IMR-90 (cell line): Measurements from ENCODE around the gene ZNF346. TPM values are rescaled to one million over a fixed set of nuclear protein-coding genes. Genes with fewer than 3 reads are reported as not detected.
A peak's percentile ranks its signal among the peaks of the same experiment; 100 is the strongest.

Experiments
- ATAC-seq: fragments of 200-7000 bp; cut with Tn5 transposase; 2 replicates; pipeline ENCODE4 v1.9.1; 2020; ENCODE audit warnings: low read depth, mild to moderate bottlenecking, moderate library complexity
- BruUV-seq: library from RNA; stranded (reverse); fragments of 400-500 nt; replicated peaks from 2 replicates; lab custom pipeline; 2021; lab: Mats Ljungman, UMichigan
- CTCF ChIA-PET: fragments of 300-600 bp; formaldehyde crosslinking; extraction: SDS; loops from one replicate; lab custom pipeline; 2021; ENCODE audit warnings: antibody characterized with exemption; lab: Yijun Ruan, JAX
- POLR2A ChIA-PET: fragments of 300-600 bp; sonication (Branson Sonifier 250); formaldehyde crosslinking; loops from one replicate; lab custom pipeline; 2022; ENCODE audit warnings: antibody characterized with exemption; ENCODE audit not compliant: unreplicated experiment; lab: Charles Lee
- DNase-seq: peaks from one replicate; pipeline ENCODE4 v3.0.0; 2013
- H2AFZ ChIP-seq: replicated peaks from 2 replicates; pipeline ENCODE3; 2013; ENCODE audit warnings: low read length, mild to moderate bottlenecking; ENCODE audit not compliant: poor library complexity
- H2AK5ac ChIP-seq: 2 replicates; pipeline ENCODE4 v1.6.1; 2013; ENCODE audit warnings: low read depth, low read length, inconsistent platforms
- H2AK9ac ChIP-seq: replicated peaks from 2 replicates; pipeline ENCODE3; 2013; ENCODE audit warnings: mild to moderate bottlenecking, low read depth, low read length, moderate library complexity; ENCODE audit not compliant: poor library complexity
- H2BK120ac ChIP-seq: 2 replicates; pipeline ENCODE4 v1.6.1; 2013; ENCODE audit warnings: low read depth, low read length, inconsistent platforms
- H2BK15ac ChIP-seq: 3 replicates; pipeline ENCODE4 v1.6.1; 2013; ENCODE audit warnings: low read depth, low read length, inconsistent platforms
- H2BK20ac ChIP-seq: 2 replicates; pipeline ENCODE4 v1.6.1; 2013; ENCODE audit warnings: low read depth, mild to moderate bottlenecking, inconsistent platforms, low read length, moderate library complexity
- H2BK5ac ChIP-seq: 2 replicates; pipeline ENCODE4 v1.6.1; 2013; ENCODE audit warnings: mild to moderate bottlenecking, low read depth, low read length, inconsistent platforms; ENCODE audit not compliant: poor library complexity, severe bottlenecking
- H3K14ac ChIP-seq: replicated peaks from 2 replicates; pipeline ENCODE4 v1.6.1; 2013; ENCODE audit warnings: low read depth, low read length, inconsistent platforms
- H3K18ac ChIP-seq: 2 replicates; pipeline ENCODE4 v1.6.1; 2013; ENCODE audit warnings: low read depth, low read length, control low read depth
- H3K23ac ChIP-seq: 2 replicates; pipeline ENCODE4 v1.6.1; 2013; ENCODE audit warnings: low read depth, low read length, inconsistent platforms
- H3K27ac ChIP-seq: 2 replicates; pipeline ENCODE4 v1.5.1; 2013; ENCODE audit warnings: mild to moderate bottlenecking, control low read depth, low read length; ENCODE audit not compliant: insufficient read depth
- H3K27me3 ChIP-seq: 2 replicates; pipeline ENCODE4 v1.6.1; 2013; ENCODE audit warnings: low read length; ENCODE audit not compliant: control insufficient read depth, insufficient read depth
- H3K36me3 ChIP-seq: 2 replicates; pipeline ENCODE4 v1.6.1; 2013; ENCODE audit warnings: low read length, mixed read lengths; ENCODE audit not compliant: control insufficient read depth, insufficient read depth
- H3K4ac ChIP-seq: 2 replicates; pipeline ENCODE4 v1.6.1; 2013; ENCODE audit warnings: low read depth, low read length, inconsistent platforms
- H3K4me1 ChIP-seq: 2 replicates; pipeline ENCODE4 v1.6.1; 2013; ENCODE audit warnings: low read length, mixed read lengths; ENCODE audit not compliant: control insufficient read depth, insufficient read depth
- H3K4me2 ChIP-seq: 2 replicates; pipeline ENCODE4 v1.6.1; 2013; ENCODE audit warnings: low read depth, mild to moderate bottlenecking, control low read depth, low read length, moderate library complexity
- H3K4me3 ChIP-seq: 2 replicates; pipeline ENCODE4 v1.5.1; 2013; ENCODE audit warnings: low read depth, mild to moderate bottlenecking, control low read depth, low read length, moderate library complexity; ENCODE audit not compliant: insufficient read depth
- H3K56ac ChIP-seq: 2 replicates; pipeline ENCODE4 v1.6.1; 2013; ENCODE audit warnings: low read length, inconsistent platforms; ENCODE audit not compliant: insufficient read depth; ENCODE audit errors: extremely low read depth
- H3K79me1 ChIP-seq, 2 experiments: 2 replicates each; pipeline ENCODE4 v1.6.1; 2013; ENCODE audit warnings: low read length in 2 of 2, inconsistent platforms in 1 of 2, low read depth in 1 of 2
- H3K9ac ChIP-seq: 2 replicates; pipeline ENCODE4 v1.6.1; 2013; ENCODE audit warnings: low read depth, low read length, control low read depth
- H3K9me1 ChIP-seq: 2 replicates; pipeline ENCODE4 v1.6.1; 2013; ENCODE audit warnings: low read length, inconsistent platforms; ENCODE audit not compliant: insufficient read depth
- H3K9me3 ChIP-seq: 2 replicates; pipeline ENCODE4 v1.6.1; 2013; ENCODE audit warnings: low read length; ENCODE audit not compliant: control insufficient read depth, insufficient read depth
- H4K20me1 ChIP-seq: 2 replicates; pipeline ENCODE4 v1.6.1; 2013; ENCODE audit warnings: low read length, inconsistent platforms; ENCODE audit not compliant: insufficient read depth
- H4K5ac ChIP-seq: 2 replicates; pipeline ENCODE4 v1.6.1; 2013; ENCODE audit warnings: mild to moderate bottlenecking, low read depth, low read length, control low read depth
- H4K8ac ChIP-seq, 2 experiments: 2 replicates each; pipeline ENCODE4 v1.6.1; 2013; ENCODE audit warnings: low read depth in 2 of 2, low read length in 2 of 2, control low read depth in 1 of 2, inconsistent platforms in 1 of 2
- H4K91ac ChIP-seq: 2 replicates; pipeline ENCODE4 v1.6.1; 2013; ENCODE audit warnings: low read depth, low read length, inconsistent platforms; ENCODE audit not compliant: insufficient read depth
- CEBPB ChIP-seq: IDR thresholded peaks from 2 replicates; pipeline ENCODE4 v1.6.1; 2012; ENCODE audit warnings: low read depth, low read length, improper control_type of control experiment
- CHD1 ChIP-seq: IDR thresholded peaks from 2 replicates; pipeline ENCODE4 v1.6.1; 2012; ENCODE audit warnings: low read depth, low read length, improper control_type of control experiment
- CTCF ChIP-seq: conservative IDR thresholded peaks from 2 replicates; pipeline ENCODE4 v1.5.1; 2012; ENCODE audit warnings: mild to moderate bottlenecking, low read depth, low read length, improper control_type of control experiment
- FOS ChIP-seq: fragments of 150-350 bp; IDR thresholded peaks from 2 replicates; pipeline ENCODE4 v1.6.1; 2016; ENCODE audit warnings: low read depth, low read length
- SMC3 ChIP-seq: fragments of 150-350 bp; IDR thresholded peaks from 2 replicates; pipeline ENCODE4 v1.6.1; 2016; ENCODE audit warnings: low read depth, mild to moderate bottlenecking, antibody characterized with exemption, low read length, moderate library complexity
- WGBS, 2 experiments: methylation state at CpG; one replicate each; pipeline versions ENCODE4 v1.1.5 to v1.1.7; 2013; ENCODE audit warnings: missing lambda C conversion rate in 2 of 2; ENCODE audit not compliant: insufficient read length in 1 of 2; ENCODE audit errors: extremely low coverage in 2 of 2; 5-methylcytosine and 5-hydroxymethylcytosine counted together
- dilution Hi-C: fragments of 300-500 bp; cut with HindIII; formaldehyde crosslinking; loops from one replicate; pipeline ENCODE4 v1.14.3; 2018; ENCODE audit warnings: low sequenced_read_pairs; ENCODE audit not compliant: unreplicated experiment
- in situ Hi-C: fragments of 300-500 bp; cut with MboI; formaldehyde crosslinking; loops from 3 replicates; pipeline ENCODE4 v1.14.3; 2019; ENCODE audit warnings: low sequenced_read_pairs, inconsistent platforms, mixed read lengths
- intact Hi-C: fragments of 100-400 bp; cut with micrococcal nuclease; formaldehyde crosslinking; loops from 2 replicates; pipeline ENCODE4 v1.10.0; 2022
- polyA plus RNA-seq, 3 experiments: library from polyadenylated mRNA; depleted of rRNA; stranded (reverse); fragments of >200 nt; gene quantifications; 2 replicates each; pipeline ENCODE4 v1.2.3, GENCODE V29; 2012; ENCODE audit warnings: low replicate concordance in 1 of 3
- total RNA-seq: library from RNA; depleted of rRNA; stranded (reverse); fragments of >200 nt; gene quantifications from 2 replicates; pipeline ENCODE4 v1.2.3, GENCODE V29; 2012

Gene ZNF346
- total and polyA plus RNA-seq, 2 of the 4 experiments (the other 2 are of a cell fraction): 15.1 to 17.0 TPM

- no TSS peak for BruUV-seq
- 2% methylated on average over 14 of the region's 68 CpGs; no CpG with 5 or more reads in 1 of the 2 experiments for WGBS, 2 experiments
Measured at GRCh38 chr5:177086654-177087397, 64.3 kb downstream of the ZNF346 start, which contains the start of gene FGFR4. Gene FGFR4, plus strand, starts transcription at chr5:177086915. Its CDS starts 2,688 bp downstream, at chr5:177089603.

More at GRCh38 chr5:177086654-177087397, 64.3 kb downstream of the ZNF346 start, which contains the start of gene FGFR4:
- Histone ChIP-seq H3K27ac (no peak within 1 kb of the TSS), H3K14ac (no peak within 1 kb of the TSS), H4K20me1 (no peaks in the 10 kb centered on the region; the same call in 1 of the 2 replicates), H3K4ac (no peak within 1 kb of the TSS), H2BK20ac (no peak within 1 kb of the TSS), H3K27me3 (peaks cover 8% of the 10 kb centered on the region), H4K5ac (no peak within 1 kb of the TSS), H3K23ac (no peak within 1 kb of the TSS), H3K4me1 (peaks cover 9% of the 10 kb centered on the region; the same call in 1 of the 2 replicates), H3K36me3 (peaks cover 5% of the 10 kb centered on the region; the same call in 1 of the 2 replicates), H3K4me2 (peak within 1 kb of the TSS; percentile 73), H2AFZ (peak within 1 kb of the TSS; percentile 97), H3K9me3 (no peaks in the 10 kb centered on the region), H2AK9ac (peak within 1 kb of the TSS; percentile 44), H3K56ac (no peak within 1 kb of the TSS), H3K4me3 (peak within 1 kb of the TSS; percentile 61), H3K18ac (no peak within 1 kb of the TSS), H3K9ac (peak within 1 kb of the TSS; percentile 41), H4K91ac (no peak within 1 kb of the TSS), H3K79me1 (no peaks in the 10 kb centered on the region), H2BK120ac (no peak within 1 kb of the TSS), H2BK5ac (no peak within 1 kb of the TSS), H4K8ac (no peak within 1 kb of the TSS; a peak in 1 of 4 replicates), H2BK15ac (no peak within 1 kb of the TSS), H3K9me1 (0 out of 2 replicates have a peak, but pooled peaks cover 3% of the 10 kb centered on the region), H2AK5ac (no peak within 1 kb of the TSS)
- ChIA-PET CTCF (interaction anchor here (1.0 to 1.3 kb wide), 3 partner anchors 12 to 22 kb away, joined by 3 to 7 read pairs (median 3); no protein-coding TSS in a partner anchor), POLR2A (no interaction called here)
- in situ Hi-C loops: no loop called here
- dilution Hi-C loops: no loop called here
- no peak for TF ChIP-seq CEBPB
- peak; percentile 42 for TF ChIP-seq CTCF
- TF ChIP-seq FOS: no peak
- no peak for TF ChIP-seq SMC3
- TF ChIP-seq CHD1: no peak
- intact Hi-C loops: no loop called here
- DNase-seq (peak; percentile 39), ATAC-seq (peak; percentile 88)
